ENCODE data around the gene ZDHHC18. TPM values are rescaled to one million over a fixed set of nuclear protein-coding genes. Genes with fewer than 3 reads are reported as not detected.

Gene ZDHHC18
- total and polyA plus RNA-seq, 2 of the 8 experiments (the other 6 are each of a cell fraction or from before 2014, with no cell fraction given): 29.7 to 49.8 TPM

- H3K14ac ChIP-seq (ENCODE audit: insufficient read length): no peak overlapping the region
- no peak overlapping the region for H2AFZ ChIP-seq (ENCODE audit: low read length)
- H2AK5ac ChIP-seq (ENCODE audit: low read depth, low read length): no peak overlapping the region
- H2BK120ac ChIP-seq (replicated peaks; ENCODE audit: low read depth, low read length): no peak overlapping the region
- peaks cover 14% of the 10 kb centered on the region for H3K23me2 ChIP-seq (ENCODE audit: low read depth, low read length)
- peaks cover 0 to 2% of the 10 kb centered on the region in 2 experiments for H4K20me1 ChIP-seq (replicated peaks in 1 of 2; ENCODE audit: control insufficient read depth in 1 of 2, insufficient read depth in 2 of 2, low read length in 2 of 2)
- H3K23ac ChIP-seq (ENCODE audit: insufficient read length): no peak overlapping the region
- H3K4ac ChIP-seq (replicated peaks; ENCODE audit: insufficient read length, low read depth, low read length): no peak overlapping the region
- H3K79me2 ChIP-seq (ENCODE audit: control insufficient read depth in 1 of 2, insufficient read depth in 2 of 2, low read length in 2 of 2): no peaks in the 10 kb centered on the region
- WGBS, 2 experiments (ENCODE audit: extremely low coverage in 1 of 2, insufficient coverage in 1 of 2, insufficient read length in 1 of 2, insufficient replicate concordance in 2 of 2, low coverage in 1 of 2, low lambda C conversion rate in 2 of 2, missing lambda C conversion rate in 1 of 2): 83% methylated on average over 3 of the region's 3 CpGs; no CpG with 5 or more reads in 1 of the 2 experiments
- H3K18ac ChIP-seq (ENCODE audit: extremely low read depth, low read length): no peak overlapping the region
- no peak overlapping the region for H3K4me2 ChIP-seq (ENCODE audit: insufficient read depth in 1 of 2, low read depth in 2 of 2, low read length in 2 of 2)
- ChIA-PET POLR2A (ENCODE audit: partially characterized antibody) (interaction anchor here (1.0 kb wide), 1 partner anchor 10 kb away, joined by 3 read pairs; no protein-coding TSS in a partner anchor), CTCF (ENCODE audit: partially characterized antibody) (interaction anchor here (1.0 to 6.9 kb wide), 8 partner anchors 8 to 190 kb away, joined by 4 to 121 read pairs (median 16); no protein-coding TSS in a partner anchor)
- no peak overlapping the region for H2BK20ac ChIP-seq (ENCODE audit: low read length)
- peaks cover 0 to 8% (median 6%) of the 10 kb centered on the region in 4 experiments; a peak in 6 of 8 replicates for H3K36me3 ChIP-seq (ENCODE audit: control insufficient read depth in 2 of 4, insufficient read depth in 4 of 4, low read length in 3 of 4)
- H3K27me3 ChIP-seq (replicated peaks in 1 of 4; ENCODE audit: control insufficient read depth in 3 of 4, extremely low read depth in 1 of 4, insufficient read depth in 3 of 4, low read length in 3 of 4): no peaks in the 10 kb centered on the region
- H3K9ac ChIP-seq (replicated peaks in 1 of 4; ENCODE audit: extremely low read depth in 1 of 4, low read depth in 3 of 4, low read length in 3 of 4): no peak overlapping the region
- no peak overlapping the region for H3K4me3 ChIP-seq (ENCODE audit: extremely low read depth in 1 of 4, insufficient read depth in 2 of 4, low read depth in 3 of 4, low read length in 4 of 4)
- no peak overlapping the region for H2BK5ac ChIP-seq (ENCODE audit: low read depth, low read length)
- H3K9me3 ChIP-seq (ENCODE audit: insufficient read depth in 2 of 2, low read depth in 1 of 2, low read length in 1 of 2): no peaks in the 10 kb centered on the region
- DNase-seq (ENCODE audit: low read depth in 1 of 2, low spot score in 2 of 2) (no peak), FAIRE-seq (no peak)
- no peak overlapping the region for H2BK12ac ChIP-seq (ENCODE audit: low read depth, low read length)
- no peak overlapping the region for H4K8ac ChIP-seq (ENCODE audit: extremely low read depth, insufficient read depth, low read length)
- H4K5ac ChIP-seq (ENCODE audit: insufficient read length, low read depth, low read length): no peak overlapping the region
- no peak overlapping the region for H4K91ac ChIP-seq (replicated peaks; ENCODE audit: insufficient read length, low read length)
- H3K79me1 ChIP-seq (ENCODE audit: low read depth, low read length): no peaks in the 10 kb centered on the region
- H3K56ac ChIP-seq (replicated peaks; ENCODE audit: insufficient read length, low read depth, low read length): no peak overlapping the region
- no peak overlapping the region for H3K27ac ChIP-seq (ENCODE audit: low read depth, low read length)
- H2BK15ac ChIP-seq (ENCODE audit: low read length): no peak overlapping the region
- H3K4me1 ChIP-seq (replicated peaks in 1 of 4; ENCODE audit: control insufficient read depth in 3 of 4, insufficient read depth in 4 of 4, low read length in 3 of 4): peaks cover 3 to 9% (median 7%) of the 10 kb centered on the region in 4 experiments; a peak in 6 of 7 replicates
- TF ChIP-seq SAP30 (IDR thresholded peaks at IDR 0.05; ENCODE audit: insufficient read depth, insufficient replicate concordance, low read length) (no peak), CREB1 (IDR thresholded peaks at IDR 0.05) (no peak), USF2 (IDR thresholded peaks at IDR 0.05; ENCODE audit: low read length) (no peak)
Observed at GRCh38 chr1:26791626-26792025, 34.9 kb upstream of the ZDHHC18 start.

Data from H1 (cell line).